SJSA1 (cell line): ENCODE measurements around the gene TEX29. TPM values are rescaled to one million over a fixed set of nuclear protein-coding genes. Genes with fewer than 3 reads are reported as not detected.

Experiments
- DNase-seq, 2 experiments: peaks; one replicate each; pipeline ENCODE4 v3.0.0-alpha.2; 2015 to 2020; ENCODE audit warnings: low spot score in 2 of 2, low read depth in 1 of 2
- H3K27ac ChIP-seq: fragments of 250-450 bp; sonication (Bioruptor Pico); 2 replicates; pipeline ENCODE4 v1.5.1; 2020; ENCODE audit warnings: mild to moderate bottlenecking, moderate library complexity
- H3K27me3 ChIP-seq: fragments of 250-450 bp; sonication (Bioruptor Pico); replicated peaks from 2 replicates; pipeline ENCODE4 v1.5.1; 2020; ENCODE audit warnings: mild to moderate bottlenecking, moderate library complexity
- H3K36me3 ChIP-seq: fragments of 250-450 bp; sonication (Bioruptor Pico); 2 replicates; pipeline ENCODE4 v1.5.1; 2020; ENCODE audit warnings: mild to moderate bottlenecking
- H3K4me1 ChIP-seq: fragments of 250-450 bp; sonication (Bioruptor Pico); replicated peaks from 2 replicates; pipeline ENCODE4 v1.6.1; 2021; ENCODE audit warnings: mild to moderate bottlenecking
- H3K4me3 ChIP-seq: fragments of 250-450 bp; sonication (Bioruptor Pico); 2 replicates; pipeline ENCODE4 v1.5.1; 2020; ENCODE audit warnings: mild to moderate bottlenecking
- H3K9me3 ChIP-seq: fragments of 250-450 bp; sonication (Bioruptor Pico); replicated peaks from 2 replicates; pipeline ENCODE4 v1.5.1; 2020; ENCODE audit warnings: mild to moderate bottlenecking
- total RNA-seq: library from RNA; depleted of rRNA; stranded (reverse); fragments of >200 nt; shearing (Covaris generic); gene quantifications from 2 replicates; pipeline ENCODE4 v1.2.3, GENCODE V29; 2014

TEX29 gene
- total RNA-seq, 1 experiment from 2014 or later, result 0.82 TPM

DNA sequence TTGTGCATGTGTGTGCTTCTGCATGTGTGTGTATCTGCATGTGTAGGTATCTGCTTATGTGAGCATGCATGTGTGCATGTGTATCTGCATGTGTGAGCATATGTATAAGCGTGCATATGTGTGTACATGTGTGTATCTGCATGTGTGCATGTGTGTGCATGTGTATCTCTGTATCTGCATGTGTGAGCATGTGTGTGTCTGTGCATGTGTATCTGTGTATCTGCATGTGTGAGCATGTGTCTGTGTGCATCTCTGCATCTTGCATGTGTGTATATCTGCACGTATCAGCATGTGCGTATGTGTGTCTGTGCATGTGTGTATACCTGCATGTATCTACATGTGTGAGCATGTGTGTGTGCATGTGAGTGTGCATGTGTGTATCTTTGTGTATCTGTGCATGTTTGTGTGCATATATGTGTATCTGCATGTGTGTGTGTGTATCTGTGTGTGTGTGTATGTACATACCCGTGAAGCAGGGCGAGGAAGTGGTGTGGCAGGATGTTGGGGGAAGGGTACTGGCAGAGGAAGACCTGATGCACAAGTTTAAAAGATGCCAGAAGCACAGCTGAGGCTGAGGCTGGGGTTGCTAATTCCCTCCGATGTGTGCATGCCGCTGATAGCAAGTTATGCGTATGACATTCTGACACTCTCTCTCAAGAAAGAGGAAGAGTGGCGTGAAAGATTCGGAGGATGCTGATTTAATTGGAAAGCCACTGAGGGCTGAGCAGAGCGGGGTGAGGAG, 64.2 kb downstream of the TEX29 start:
- H3K36me3 ChIP-seq, result no peaks in the 10 kb centered on the region
- DNase-seq, result peak in 1 of 2 experiments; percentile 47
- H3K4me3 ChIP-seq, result no peak overlapping the region
- no peaks in the 10 kb centered on the region for H3K9me3 ChIP-seq
- H3K27me3 ChIP-seq, result peaks cover 75% of the 10 kb centered on the region
- no peaks in the 10 kb centered on the region for H3K4me1 ChIP-seq
- H3K27ac ChIP-seq, result no peak overlapping the region

DNA sequence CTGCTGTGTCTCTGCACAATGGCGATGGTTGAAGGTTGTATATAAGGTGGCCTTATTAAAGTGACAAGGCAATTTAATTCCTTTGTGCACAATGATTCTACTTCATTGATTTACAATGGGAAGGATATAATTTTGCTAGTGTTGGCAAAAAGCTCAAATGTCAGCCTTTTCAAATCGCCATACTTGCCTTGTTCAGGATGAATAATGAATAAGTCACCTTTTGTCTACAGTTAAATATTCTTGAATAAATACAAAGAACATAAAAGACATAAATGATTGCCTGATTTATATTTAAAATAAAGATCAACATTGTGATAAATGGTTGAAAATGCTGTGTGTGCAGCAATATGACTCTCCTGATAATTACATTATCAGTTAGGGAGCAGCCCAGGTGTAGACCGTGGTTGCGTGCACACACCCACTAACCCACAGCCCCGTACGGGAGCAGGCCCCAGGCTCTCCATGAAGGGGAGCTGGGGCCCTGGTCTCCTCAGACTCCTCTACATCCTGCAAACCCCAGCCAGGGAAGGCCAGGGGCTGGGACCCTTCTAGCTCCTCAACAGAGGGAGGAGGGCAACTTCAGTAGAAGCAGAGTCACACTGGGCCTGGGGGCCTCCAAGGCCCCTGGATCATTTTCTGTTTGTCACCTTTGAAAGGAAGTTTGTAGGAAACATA, 64.9 kb downstream of the TEX29 start:
- Histone ChIP-seq H3K9me3 (no peaks in the 10 kb centered on the region), H3K27me3 (peaks cover 75% of the 10 kb centered on the region), H3K4me3 (no peak overlapping the region), H3K36me3 (no peaks in the 10 kb centered on the region), H3K27ac (no peak overlapping the region), H3K4me1 (no peaks in the 10 kb centered on the region)
- DNase-seq, result peak in 1 of 2 experiments; percentile 52

- no peaks in the 10 kb centered on the region for H3K36me3 ChIP-seq
- DNase-seq, result peak in 1 of 2 experiments; percentile 52
- H3K27me3 ChIP-seq, result peaks cover 87% of the 10 kb centered on the region
- H3K4me1 ChIP-seq, result no peaks in the 10 kb centered on the region
- H3K27ac ChIP-seq, result no peak overlapping the region
- no peaks in the 10 kb centered on the region for H3K9me3 ChIP-seq
- no peak overlapping the region for H3K4me3 ChIP-seq
Measured at GRCh38 chr13:111387026-111387871, 66.8 kb downstream of the TEX29 start.

GRCh38 chr13:111387945-111388600, 67.6 kb downstream of the TEX29 start:
- no peaks in the 10 kb centered on the region for H3K9me3 ChIP-seq
- DNase-seq, result peak in 1 of 2 experiments; percentile 54
- H3K4me1 ChIP-seq, result no peaks in the 10 kb centered on the region

GRCh38 chr13:111388851-111389500, 68.5 kb downstream of the TEX29 start:
- Histone ChIP-seq H3K4me1 (no peaks in the 10 kb centered on the region), H3K9me3 (no peaks in the 10 kb centered on the region; the same call in 1 of the 2 replicates), H3K36me3 (no peaks in the 10 kb centered on the region), H3K4me3 (no peak overlapping the region), H3K27me3 (peaks cover 90% of the 10 kb centered on the region), H3K27ac (no peak overlapping the region)
- DNase-seq, result peak in 1 of 2 experiments; percentile 60

More at GRCh38 chr13:111387945-111388600, 67.6 kb downstream of the TEX29 start:
- peaks cover 90% of the 10 kb centered on the region for H3K27me3 ChIP-seq
- no peak overlapping the region for H3K27ac ChIP-seq
- no peak overlapping the region for H3K4me3 ChIP-seq
- no peaks in the 10 kb centered on the region for H3K36me3 ChIP-seq

DNA sequence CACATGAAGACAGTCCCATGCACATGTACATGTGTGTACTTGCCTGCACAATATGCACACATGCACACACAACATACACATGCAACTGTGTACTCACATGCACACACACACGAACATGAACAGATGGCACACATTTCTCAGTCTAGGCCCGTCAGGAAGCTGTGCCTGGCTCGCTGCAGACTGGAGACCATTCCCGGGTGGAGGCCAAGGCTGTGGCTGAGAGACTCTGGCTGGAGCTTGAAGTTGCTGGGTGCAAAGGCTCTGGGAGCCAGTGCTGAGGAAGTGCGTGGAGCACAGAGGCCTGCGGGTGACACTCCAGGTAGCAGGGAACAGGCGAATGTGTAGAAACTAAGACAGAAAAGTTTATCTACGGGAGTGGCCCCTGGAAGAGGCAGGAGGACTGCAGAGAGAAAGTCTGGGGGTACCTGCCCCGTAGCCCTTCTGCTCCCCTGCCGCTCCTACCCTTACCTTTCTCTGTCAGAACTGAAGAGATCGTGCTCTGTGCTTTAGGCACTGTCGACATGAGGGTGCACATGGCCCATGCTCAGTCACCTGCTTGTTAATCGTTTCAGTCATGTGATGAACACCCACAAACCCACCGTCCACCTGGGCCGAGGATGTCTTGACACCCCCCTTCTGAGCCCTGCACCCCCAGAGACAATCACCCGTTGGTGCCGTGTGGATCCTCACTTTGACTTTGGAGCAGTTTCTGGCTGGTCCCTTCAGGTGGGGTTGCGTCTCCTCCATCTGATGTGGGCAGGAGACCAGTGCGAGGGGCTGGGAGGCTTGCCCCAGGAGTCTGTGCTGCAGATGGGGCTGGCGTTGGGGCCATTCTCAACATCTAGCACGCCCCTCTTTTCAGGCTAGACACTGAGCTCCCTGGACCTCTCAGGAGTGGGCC, 69.4 kb downstream of the TEX29 start:
- peaks cover 90% of the 10 kb centered on the region for H3K27me3 ChIP-seq
- DNase-seq, result peak in 1 of 2 experiments; percentile 54
- H3K9me3 ChIP-seq, result no peaks in the 10 kb centered on the region; the same call in 1 of the 2 replicates
- H3K4me3 ChIP-seq, result no peak overlapping the region
- no peak overlapping the region for H3K27ac ChIP-seq
- H3K36me3 ChIP-seq, result no peaks in the 10 kb centered on the region
- no peaks in the 10 kb centered on the region for H3K4me1 ChIP-seq

DNA sequence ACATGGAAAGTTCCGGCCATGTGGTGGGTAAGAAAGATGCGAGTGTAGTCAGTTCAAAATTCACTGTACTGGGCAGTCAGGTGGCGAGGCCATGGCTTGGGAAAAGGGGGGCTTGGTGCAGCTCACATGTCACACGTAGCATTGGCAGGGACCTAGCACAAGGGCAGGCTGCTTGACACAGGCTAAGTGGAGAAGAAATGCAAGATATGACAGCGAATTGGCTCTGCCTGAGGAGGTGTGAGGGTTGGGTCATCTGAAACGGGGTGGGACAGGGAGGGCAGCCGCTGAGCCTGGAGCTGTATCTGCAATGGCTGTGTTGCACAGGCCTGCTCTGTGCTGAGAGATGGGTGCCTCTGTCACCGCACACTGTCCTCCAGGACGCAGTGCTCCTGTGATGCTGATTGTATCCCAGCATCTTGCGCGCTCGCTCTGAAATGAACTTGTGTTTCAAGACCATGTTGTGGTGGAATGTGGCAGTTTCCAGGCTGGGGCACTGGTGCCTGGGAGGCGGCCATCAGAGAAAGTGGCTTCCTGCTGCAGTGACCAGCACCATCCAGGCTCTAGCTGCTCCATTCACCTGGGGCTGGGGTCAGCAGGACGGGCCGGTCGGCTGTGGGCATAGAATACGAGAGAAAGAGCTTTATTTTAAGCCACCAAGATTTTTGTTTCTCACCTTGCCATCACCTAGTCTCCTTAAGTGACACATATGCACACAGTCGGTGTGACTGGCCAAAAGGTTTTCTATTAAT, 70.3 kb downstream of the TEX29 start:
- no peaks in the 10 kb centered on the region for H3K36me3 ChIP-seq
- no peaks in the 10 kb centered on the region for H3K4me1 ChIP-seq
- no peak overlapping the region for H3K27ac ChIP-seq
- peaks cover 6% of the 10 kb centered on the region for H3K9me3 ChIP-seq
- DNase-seq, result peak in 1 of 2 experiments; percentile 54
- no peak overlapping the region for H3K4me3 ChIP-seq
- H3K27me3 ChIP-seq, result peaks cover 95% of the 10 kb centered on the region

- Histone ChIP-seq H3K4me1 (no peaks in the 10 kb centered on the region), H3K27ac (no peak overlapping the region), H3K4me3 (no peak overlapping the region), H3K9me3 (peaks cover 7% of the 10 kb centered on the region), H3K27me3 (peaks cover 100% of the 10 kb centered on the region), H3K36me3 (no peaks in the 10 kb centered on the region)
- DNase-seq, result peak in 1 of 2 experiments; percentile 40
Measured at GRCh38 chr13:111392486-111392885, 72.0 kb downstream of the TEX29 start.

- no peaks in the 10 kb centered on the region for H3K36me3 ChIP-seq
- H3K4me1 ChIP-seq, result no peaks in the 10 kb centered on the region
- H3K9me3 ChIP-seq, result peaks cover 8% of the 10 kb centered on the region
- H3K27ac ChIP-seq, result no peak overlapping the region
- H3K4me3 ChIP-seq, result no peak overlapping the region
- peak in 1 of 2 experiments; percentile 44 for DNase-seq
- H3K27me3 ChIP-seq, result peaks cover 100% of the 10 kb centered on the region
Measured at GRCh38 chr13:111393221-111393790, 72.9 kb downstream of the TEX29 start.
